Effector CD8-positive, alpha-beta T cell (primary cell): Measurements from ENCODE around the gene TTC8.
"Not testable (repeated sequence)": the region's sequence is repeated elsewhere in the genome, so short reads cannot be mapped to it uniquely, and the experiment has no call there.

ENCODE experiments used
- DNase-seq: peaks from one replicate; lab custom pipeline; 2025; lab: John Stamatoyannopoulos, UW

TTC8 gene

DNA sequence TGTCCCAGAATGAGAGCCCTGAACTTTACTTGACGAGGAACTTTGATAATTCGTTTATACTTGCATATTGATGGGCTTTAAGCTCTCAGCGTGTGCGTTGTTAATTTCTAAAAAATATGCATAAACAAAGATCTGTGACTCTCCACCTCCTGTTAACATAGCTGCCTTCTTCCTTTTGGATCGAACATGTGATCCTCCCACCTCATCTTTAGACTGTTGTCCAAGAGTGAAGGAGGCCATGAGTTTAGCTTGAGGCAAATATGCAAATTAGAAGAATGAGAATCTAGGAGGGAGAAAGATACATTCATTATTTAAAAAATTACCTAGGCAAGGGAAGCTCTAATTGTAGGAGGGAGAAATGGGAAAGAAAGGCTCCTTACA lies 617 bp downstream of the TTC8 start:
- DNase-seq: no peak

DNA sequence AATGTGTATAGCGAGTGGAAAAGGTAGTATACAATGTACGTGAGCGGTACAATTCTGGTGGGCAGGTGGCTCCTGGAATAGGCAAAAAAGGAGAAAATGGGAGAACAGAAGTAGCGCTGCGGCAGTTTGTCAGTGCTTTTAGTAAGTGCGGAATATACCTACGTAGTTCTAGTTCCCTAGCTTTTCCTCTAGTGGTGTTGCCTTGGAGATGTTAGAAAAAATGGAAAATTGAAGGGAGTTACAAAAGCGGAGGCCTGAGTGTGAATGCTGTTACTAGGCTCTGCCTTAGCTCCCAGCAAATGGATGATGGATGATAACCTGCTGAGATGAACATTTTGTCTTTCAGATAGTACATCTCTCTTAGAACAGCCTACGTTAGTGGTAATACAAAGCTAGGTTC lies 1.1 kb downstream of the TTC8 start:
- no peak for DNase-seq

DNA sequence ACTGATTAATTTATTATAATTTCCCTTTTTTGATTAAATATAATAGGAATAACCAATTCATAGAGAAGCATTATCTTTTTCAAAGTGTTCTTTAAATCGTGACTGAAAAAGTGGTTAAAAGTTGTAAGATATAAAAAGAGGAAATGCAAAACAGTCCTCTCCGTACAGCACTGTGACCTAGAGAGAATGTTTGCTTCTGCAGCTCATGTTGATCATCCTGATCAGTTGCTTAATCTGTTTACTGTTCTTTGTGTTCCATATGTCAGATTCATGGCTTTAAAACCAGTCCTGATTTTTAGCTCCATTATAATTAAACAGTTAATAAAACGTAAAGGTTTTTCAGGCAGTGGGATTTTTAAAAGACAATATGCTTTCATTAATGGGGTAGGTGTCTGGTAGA lies 4.7 kb downstream of the TTC8 start:
- DNase-seq: no peak

DNA sequence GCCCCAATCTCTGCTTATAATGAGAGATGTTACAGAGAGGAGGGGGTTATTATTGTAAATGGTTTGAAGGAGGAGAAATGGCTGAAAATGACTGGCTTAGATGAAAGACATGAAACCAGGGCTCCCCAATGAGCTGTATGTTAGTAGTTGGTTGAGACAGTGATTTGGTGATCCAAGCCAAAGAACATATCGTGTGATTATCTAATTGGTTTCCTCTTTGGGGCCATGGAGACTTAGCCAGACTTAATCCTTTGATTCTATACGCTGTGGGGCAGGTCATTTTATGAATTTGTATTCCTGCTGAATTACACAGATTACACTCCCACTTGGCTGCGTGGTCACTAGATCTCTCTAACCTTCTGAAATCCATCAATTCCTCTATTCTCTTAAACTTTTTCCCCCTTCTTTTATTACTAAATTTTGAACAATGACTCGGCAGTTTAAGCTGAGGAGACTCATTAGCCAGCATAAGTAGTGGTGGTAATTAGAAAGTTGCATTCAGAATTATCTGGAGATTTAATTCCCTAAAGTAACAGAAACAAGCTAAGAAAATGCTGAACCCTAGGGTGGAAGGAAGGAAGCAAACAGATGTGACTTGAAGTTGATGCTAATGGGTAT lies 5.3 kb downstream of the TTC8 start:
- no peak for DNase-seq

- DNase-seq: no peak
Measured at GRCh38 chr14:88831284-88831683, 6.8 kb downstream of the TTC8 start.

DNA sequence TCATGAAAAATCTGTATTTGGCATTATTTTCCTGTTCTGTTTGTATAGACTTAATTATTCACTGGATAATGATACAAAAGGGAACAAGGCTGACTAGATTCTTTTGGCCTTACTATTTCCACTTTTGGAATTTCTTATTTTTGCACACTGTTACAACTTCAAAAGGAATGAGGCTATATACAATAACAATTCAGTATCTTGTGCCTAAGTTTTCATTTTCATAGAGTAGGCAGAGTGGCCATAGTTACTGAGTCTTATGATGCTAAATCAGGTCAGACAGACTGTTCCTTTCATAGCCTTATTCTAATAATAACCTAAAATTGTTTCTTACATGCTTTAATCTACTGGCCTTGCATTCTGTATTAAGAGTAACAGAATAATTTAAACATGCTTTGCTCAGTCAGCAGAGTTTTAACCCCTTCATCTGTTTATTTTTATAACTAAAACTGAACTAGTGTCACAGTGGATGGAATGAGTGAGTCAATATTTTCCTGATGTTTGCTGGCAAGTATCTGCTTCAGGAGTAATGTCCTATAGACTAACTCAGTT lies 10.5 kb downstream of the TTC8 start:
- no peak for DNase-seq

GRCh38 chr14:88835661-88836060 lies 11.2 kb downstream of the TTC8 start:
- DNase-seq: no peak

GRCh38 chr14:88837495-88837894 lies 13.0 kb downstream of the TTC8 start:
- no peak for DNase-seq

- no peak for DNase-seq
Measured at GRCh38 chr14:88838015-88838414, 13.6 kb downstream of the TTC8 start.

- no peak for DNase-seq
Measured at GRCh38 chr14:88840926-88841325, 16.5 kb downstream of the TTC8 start.

- DNase-seq: no peak
Measured at GRCh38 chr14:88841741-88842140, 17.3 kb downstream of the TTC8 start.

DNA sequence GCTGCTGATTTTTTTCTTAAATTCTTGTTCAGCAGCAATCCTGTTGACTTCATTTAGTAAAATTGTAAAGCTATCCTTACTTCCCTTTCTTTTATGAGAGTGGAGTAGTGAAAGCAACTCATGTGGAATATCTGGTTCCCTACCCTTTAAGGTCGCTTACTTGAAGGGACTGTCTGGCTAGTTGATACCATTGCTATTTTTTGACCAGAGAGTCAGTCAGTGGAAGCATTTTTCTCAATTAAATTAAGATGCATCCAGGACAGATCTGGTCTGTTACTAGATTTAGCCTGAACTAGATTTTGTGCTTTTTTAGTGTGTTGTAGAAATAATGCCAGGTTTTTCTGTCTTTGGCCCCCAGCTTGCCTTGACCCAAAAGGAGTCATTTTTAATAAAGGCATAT lies 18.0 kb downstream of the TTC8 start:
- no peak for DNase-seq

DNA sequence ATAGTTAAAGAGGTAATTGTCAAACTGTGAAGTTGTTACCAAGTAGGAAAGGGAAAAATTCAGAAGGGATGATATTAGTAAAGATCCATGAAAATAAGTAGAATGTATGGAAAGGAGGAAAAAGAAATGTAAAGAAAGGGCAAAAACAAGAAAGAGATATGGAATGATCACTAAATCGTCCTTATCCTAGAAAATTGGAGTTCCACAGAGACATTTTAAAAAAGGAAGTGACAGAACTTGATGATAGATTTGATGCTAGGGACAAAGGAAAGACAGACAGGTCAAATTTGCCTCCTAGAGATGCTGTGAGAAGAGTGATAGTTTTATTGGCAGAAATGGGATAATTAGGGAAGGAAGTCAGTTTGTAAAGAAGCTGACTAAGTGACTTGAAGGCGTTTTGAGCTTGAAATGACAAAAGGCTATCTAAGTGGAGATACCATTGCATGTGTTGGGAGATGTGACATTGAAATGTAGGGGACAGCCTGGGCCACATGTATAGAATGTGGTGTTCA lies 20.6 kb downstream of the TTC8 start:
- DNase-seq: no peak

DNA sequence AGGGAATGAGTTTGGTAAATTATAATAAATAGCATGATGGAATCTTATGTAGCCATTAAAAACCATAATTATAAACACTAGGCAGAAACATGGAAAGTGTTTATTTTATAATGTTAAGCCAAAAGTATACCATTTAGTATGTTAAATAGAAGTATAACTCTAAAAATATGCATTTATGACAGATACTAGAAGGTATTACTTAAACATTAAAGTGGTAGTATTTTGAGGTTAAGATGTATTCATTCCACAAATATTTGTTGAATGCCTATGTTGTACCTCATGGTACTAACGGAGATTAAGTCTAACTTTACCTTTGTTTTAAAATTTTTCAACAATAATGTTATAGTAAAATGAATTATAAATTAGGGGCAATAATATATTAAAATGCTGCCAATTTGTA lies 24.1 kb downstream of the TTC8 start:
- no peak for DNase-seq

DNA sequence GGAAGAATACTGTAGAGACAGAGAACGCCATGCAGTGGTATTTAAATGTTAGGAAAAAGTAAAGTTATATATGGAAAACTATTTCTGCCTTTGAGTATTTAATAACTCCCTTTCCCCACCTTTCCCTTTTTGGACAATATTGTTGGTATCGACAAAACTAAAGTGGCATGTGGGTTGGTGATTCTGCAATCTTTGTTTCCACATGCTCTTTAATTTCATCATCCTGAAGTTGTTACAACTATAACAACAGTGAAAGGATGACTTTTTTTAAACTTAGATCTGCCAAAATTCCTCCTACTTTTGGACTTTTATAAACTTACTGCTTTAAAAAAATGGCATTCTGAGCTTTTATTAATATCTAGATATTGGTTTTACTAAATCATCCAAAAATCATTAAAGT lies 25.3 kb downstream of the TTC8 start:
- no peak for DNase-seq

DNA sequence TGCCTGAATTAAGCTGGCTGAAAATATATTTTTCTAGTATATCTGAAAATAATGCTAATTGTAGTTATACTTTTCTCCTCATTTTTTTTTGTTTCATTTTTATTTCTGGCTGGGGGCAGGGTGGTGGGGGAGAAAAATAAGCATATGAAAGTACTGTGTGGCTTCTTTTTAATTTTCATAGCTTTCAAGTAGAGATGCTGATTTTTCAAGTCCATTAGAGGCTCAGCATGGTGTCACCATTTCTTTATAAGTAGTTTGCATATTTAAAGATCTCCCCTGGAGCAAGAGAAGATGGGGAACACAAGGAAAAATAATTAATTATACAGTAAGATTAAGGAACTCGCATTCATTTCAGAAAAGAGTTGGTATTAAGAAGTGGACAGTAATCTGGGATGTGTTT lies 27.1 kb downstream of the TTC8 start:
- no peak for DNase-seq

DNA sequence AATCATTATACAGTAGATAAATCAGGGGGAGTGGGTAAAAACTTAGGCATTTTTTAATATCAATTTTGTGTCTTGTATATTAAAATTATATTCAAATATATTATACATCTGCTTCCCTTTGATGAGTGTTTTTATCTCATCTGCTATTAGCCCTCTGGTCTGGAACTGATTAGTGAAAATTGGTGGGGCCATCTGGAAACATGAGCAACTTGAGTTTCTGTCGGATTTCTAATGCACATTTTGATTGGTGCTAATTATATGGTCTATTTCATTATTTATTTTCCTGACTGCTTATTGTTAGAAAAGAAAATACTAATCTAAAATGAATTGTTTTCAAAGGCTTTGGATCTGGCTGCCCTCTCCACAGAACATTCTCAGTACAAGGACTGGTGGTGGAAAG lies 28.2 kb downstream of the TTC8 start:
- DNase-seq: no peak

GRCh38 chr14:88853129-88853528 lies 28.7 kb downstream of the TTC8 start:
- DNase-seq: no peak

DNA sequence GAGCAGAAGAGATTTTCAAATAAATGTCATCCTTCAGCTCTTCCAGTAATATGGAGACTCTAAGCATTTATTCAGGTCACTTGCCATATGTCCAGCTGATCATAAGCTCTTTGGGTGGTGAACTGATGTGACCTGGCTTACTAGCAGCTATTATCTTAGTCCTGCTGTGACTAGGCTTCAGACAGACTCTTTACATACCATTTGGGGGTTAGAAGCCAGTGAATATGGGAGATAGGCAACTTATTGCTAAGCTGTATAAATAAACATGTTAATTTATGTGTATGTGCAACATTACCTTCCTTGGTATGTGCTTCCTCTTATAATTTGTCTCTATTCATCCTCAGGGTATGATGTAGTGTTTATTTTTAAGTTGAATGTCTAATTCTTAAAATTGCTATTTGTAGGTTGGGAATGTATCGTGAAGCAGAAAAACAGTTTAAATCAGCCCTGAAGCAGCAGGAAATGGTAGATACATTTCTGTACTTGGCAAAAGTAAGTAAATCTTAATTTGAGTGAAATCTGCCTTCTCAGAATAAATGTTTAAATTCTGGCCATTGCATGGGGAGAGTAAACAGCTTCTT lies 32.4 kb downstream of the TTC8 start:
- DNase-seq: no peak

DNA sequence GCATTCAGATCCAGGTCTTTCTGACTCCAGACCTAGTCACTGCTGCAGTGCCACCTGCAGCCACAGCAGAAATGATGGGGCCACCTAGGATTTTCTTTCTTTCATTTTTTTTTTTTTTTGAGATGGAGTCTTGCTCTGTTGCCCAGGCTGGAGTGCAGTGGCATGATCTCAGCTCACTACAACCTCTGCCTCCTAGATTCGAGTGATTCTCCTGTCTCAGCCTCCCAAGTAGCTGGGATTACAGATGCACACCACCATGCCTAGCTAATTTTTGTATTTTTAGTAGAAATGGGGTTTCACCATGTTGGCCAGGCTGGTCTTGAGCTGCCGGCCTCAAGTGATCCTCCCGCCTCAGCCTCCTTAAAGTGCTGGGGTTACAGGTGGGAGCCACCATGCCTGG lies 33.4 kb downstream of the TTC8 start:
- DNase-seq: not testable (repeated sequence)

- DNase-seq: not testable (repeated sequence)
Measured at GRCh38 chr14:88859118-88859517, 34.7 kb downstream of the TTC8 start.

DNA sequence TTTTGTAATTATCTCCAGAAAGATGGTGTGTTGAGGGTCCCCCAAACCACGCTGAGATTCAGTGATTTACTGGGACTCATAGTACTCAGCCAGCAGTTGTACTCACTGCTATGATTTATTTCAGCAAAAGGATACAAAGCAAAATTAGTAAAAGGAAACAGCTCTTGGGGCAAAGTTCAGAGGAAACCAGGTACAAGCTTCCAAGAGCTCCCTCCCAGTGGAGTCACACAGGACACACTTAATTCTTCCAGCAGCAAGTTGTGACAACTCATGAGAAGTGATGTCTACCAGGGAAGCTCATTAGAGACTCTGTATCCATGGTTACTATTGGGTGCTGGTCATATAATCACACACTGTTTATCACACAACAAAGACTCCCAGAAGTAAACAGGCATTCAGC lies 38.7 kb downstream of the TTC8 start:
- no peak for DNase-seq

DNA sequence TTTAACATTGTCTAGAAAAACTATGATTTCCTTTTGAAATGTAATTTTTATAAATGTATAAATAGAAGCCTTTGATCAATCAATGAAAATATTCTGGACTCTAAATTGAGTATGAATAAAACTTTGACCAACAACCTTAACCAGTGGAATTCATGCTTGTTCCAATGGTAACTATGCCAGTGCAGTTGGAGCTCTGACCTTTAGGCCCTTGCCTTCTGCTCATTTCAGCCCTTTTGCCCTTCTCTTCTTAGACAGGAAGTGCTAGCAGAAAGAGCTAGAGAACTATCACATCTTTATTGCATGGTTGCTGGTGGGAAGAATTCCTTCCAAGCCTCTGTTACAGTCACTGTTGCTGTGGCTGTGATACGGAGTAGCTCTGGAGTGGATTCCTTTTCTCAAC lies 39.7 kb downstream of the TTC8 start:
- no peak for DNase-seq

GRCh38 chr14:88866305-88866704 lies 41.9 kb downstream of the TTC8 start:
- no peak for DNase-seq
